AG04449 (cell line): ENCODE measurements around the gene TBCA.
A peak's percentile ranks its signal among the peaks of the same experiment; 100 is the strongest.

Experiments used
- CTCF ChIA-PET: fragments of 350-600 bp; formaldehyde crosslinking; extraction: SDS; loops from one replicate; lab custom pipeline; 2021; ENCODE audit warnings: antibody characterized with exemption; lab: Yijun Ruan, JAX
- POLR2A ChIA-PET: fragments of 400-600, 350-600 bp; formaldehyde crosslinking; extraction: SDS; loops from one replicate; lab custom pipeline; 2020; ENCODE audit warnings: antibody characterized with exemption, inconsistent platforms; lab: Yijun Ruan, JAX
- DNase-seq: peaks from one replicate; pipeline ENCODE4 v3.0.0-alpha.2; 2010; ENCODE audit warnings: low read depth, low spot score
- H3K4me3 ChIP-seq: 2 replicates; pipeline ENCODE4 v1.5.1; 2011; ENCODE audit warnings: low read depth, mild to moderate bottlenecking, control low read depth, low read length
- CTCF ChIP-seq: IDR thresholded peaks from one replicate; pipeline ENCODE4 v1.5.1; 2011; ENCODE audit warnings: mild to moderate bottlenecking, moderate library complexity, low read length, control low read depth, inconsistent platforms; ENCODE audit not compliant: insufficient read depth; ENCODE audit errors: missing control alignments

Gene TBCA

DNA sequence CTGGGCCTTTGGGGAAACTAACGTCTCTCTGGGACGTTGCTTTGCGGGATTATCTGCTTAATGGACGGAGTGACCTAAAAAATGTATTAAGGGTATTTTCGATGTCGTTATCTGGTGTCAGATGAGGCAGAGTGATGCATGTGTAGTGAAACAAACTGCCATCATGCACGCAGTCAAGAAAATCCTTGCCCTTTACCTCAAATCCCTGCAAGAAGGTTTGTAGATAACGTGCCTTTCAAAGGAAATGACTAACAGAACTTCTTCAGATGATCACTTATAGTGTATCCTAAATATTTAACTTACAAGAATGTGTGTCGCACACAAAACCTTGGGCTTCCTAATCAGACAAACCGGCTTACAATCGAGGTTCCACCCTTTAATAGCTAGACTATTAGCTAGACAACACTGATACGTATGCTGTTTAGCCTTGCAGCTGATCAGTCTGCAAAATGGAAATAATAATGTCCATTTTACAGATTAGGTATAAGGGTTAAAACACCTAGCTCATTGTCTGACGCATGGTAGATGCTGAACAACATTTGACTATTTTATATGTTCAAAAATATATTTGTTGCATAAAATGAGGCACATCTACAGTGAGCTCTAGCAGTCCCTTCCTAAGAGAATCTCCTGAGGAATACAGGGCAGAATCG is 541 bp upstream of the TBCA start:
- POLR2A ChIA-PET = interaction anchor here (0.9 kb wide), 1 partner anchor 75 kb away, joined by 4 read pairs; no protein-coding TSS in a partner anchor
- TF ChIP-seq CTCF = no peak
- CTCF ChIA-PET = interaction anchor here (0.7 to 0.9 kb wide), 2 partner anchors 10 to 385 kb away, joined by 3 read pairs; no protein-coding TSS in a partner anchor
- DNase-seq = no peak
- peak overlapping the region; percentile 78 for H3K4me3 ChIP-seq

GRCh38 chr5:77774981-77775789 is 954 bp downstream of the TBCA start:
- no peak for DNase-seq
- POLR2A ChIA-PET = no interaction called here
- no peak for TF ChIP-seq CTCF
- CTCF ChIA-PET = interaction anchor here (1.0 kb wide), 1 partner anchor 534 kb away, joined by 3 read pairs; no protein-coding TSS in a partner anchor
- peak overlapping the region; percentile 78 for H3K4me3 ChIP-seq

DNA sequence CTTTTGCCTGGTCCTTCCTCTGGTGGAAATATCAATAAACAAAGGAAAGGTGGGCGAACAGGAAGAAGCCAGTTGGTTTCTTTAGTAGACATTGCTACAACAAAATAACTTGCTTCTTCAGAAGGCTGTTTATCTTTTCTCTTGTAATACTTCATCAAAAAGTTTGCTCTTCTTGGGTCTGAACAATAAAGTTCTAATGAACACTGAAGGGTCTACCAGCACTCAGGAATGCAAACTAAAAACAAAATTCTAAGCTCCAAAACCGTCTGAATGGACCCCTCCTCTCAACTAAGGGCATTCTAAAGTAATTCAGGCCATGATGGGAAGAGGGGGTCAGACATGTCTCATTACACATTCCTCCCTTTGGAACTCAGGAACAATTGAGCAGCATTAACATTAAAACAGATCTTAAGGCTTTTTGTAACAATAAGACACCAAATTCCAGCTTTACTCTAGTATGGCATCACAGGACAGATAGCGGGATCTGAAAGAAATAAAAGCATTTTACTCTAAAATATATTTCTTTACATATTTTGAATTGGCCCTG is 2.3 kb downstream of the TBCA start:
- TF ChIP-seq CTCF = no peak
- DNase-seq = no peak
- ChIA-PET POLR2A (no interaction called here), CTCF (no interaction called here)
- H3K4me3 ChIP-seq = no peak overlapping the region

GRCh38 chr5:77772729-77773128 is 3.4 kb downstream of the TBCA start:
- TF ChIP-seq CTCF = no peak
- CTCF ChIA-PET = interaction anchor here (0.6 kb wide), 1 partner anchor 88 kb away, joined by 3 read pairs; no protein-coding TSS in a partner anchor
- no peak for DNase-seq
- no peak overlapping the region for H3K4me3 ChIP-seq
- POLR2A ChIA-PET = no interaction called here

DNA sequence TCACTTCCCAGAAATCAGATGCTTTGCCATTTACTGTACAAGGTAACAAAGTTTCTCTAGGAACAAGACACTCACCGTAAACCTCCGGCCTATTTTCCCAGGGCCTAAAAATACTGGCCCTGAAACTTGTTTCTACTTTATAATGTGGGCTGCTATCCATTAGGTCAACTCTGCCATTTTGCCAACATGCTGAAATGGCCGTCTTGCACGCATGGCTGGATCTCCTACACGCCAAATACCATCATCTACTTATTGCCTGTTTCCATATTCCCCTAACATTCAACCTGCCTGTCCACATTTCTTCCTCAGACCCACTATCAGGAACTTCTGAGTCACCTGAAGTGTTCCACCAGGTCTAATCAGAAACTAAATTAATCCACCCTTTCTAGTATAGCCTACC is 4.7 kb downstream of the TBCA start:
- TF ChIP-seq CTCF = no peak
- CTCF ChIA-PET = no interaction called here
- H3K4me3 ChIP-seq = no peak overlapping the region
- no peak for DNase-seq
- POLR2A ChIA-PET = no interaction called here

DNA sequence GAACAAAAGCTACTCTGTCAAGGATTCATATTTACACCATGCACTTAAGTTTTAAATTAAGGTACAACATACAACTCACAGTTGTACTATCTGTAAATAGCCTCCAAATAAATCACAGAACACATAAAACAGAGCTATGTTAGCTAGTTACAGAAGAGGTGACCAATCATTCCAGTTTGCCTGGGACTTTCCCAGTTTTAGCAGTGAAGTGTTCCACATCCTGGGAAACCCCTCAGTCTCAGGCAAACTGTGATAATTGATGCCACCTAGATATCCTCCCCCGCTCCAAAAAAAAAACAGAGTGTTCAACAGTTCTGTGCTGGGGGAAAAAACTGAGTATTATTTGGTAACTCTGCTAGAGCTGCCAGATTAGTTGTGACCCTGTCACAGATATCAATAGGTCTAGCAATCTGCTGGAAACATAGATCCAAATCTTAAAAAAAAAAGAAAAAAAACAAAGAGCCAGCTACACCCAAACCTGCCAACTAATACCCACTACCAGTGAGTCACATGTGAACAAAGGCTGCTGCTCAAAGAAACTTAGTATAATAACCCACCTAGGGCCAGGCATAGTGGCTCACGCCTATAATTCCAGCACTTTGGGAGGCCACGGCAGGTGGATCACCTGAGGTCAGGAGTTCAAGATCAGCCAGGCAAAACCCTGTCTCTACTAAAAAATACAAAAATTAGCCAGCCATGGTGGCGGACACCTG is 5.7 kb downstream of the TBCA start:
- CTCF ChIA-PET = no interaction called here
- TF ChIP-seq CTCF = no peak
- no peak for DNase-seq

More for the DNA sequence above, 5.7 kb downstream of the TBCA start:
- POLR2A ChIA-PET = no interaction called here
- H3K4me3 ChIP-seq = no peak overlapping the region
